HCT116 (cell line): ENCODE measurements around the gene ISCA1.

Experiments used
- CBX3 ChIP-seq: IDR thresholded peaks from 2 replicates; pipeline ENCODE4 v1.6.1; 2012; ENCODE audit warnings: low read depth
- EZH2phosphoT487 ChIP-seq: fragments of 200-600 bp; IDR thresholded peaks from 2 replicates; pipeline ENCODE4 v1.6.1; 2018; ENCODE audit warnings: antibody characterized with exemption, borderline replicate concordance
- FOSL1 ChIP-seq: IDR thresholded peaks from 2 replicates; pipeline ENCODE4 v1.6.1; 2012; ENCODE audit warnings: low read depth
- MAX ChIP-seq: IDR thresholded peaks from 2 replicates; pipeline ENCODE4 v1.6.1; 2012
- POLR2A ChIP-seq: IDR thresholded peaks from 2 replicates; pipeline ENCODE4 v1.7.0; 2011; ENCODE audit warnings: borderline replicate concordance; ENCODE audit not compliant: insufficient read depth, insufficient read length; ENCODE audit errors: extremely low read depth
- POLR2AphosphoS5 ChIP-seq: IDR thresholded peaks from 2 replicates; pipeline ENCODE4 v1.6.1; 2011; ENCODE audit warnings: mild to moderate bottlenecking, low read depth, low read length, moderate library complexity
- RAD21 ChIP-seq: IDR thresholded peaks from 2 replicates; pipeline ENCODE4 v1.6.1; 2012; ENCODE audit warnings: low read depth, mild to moderate bottlenecking
- SP1 ChIP-seq: IDR thresholded peaks from 2 replicates; pipeline ENCODE4 v1.6.1; 2012; ENCODE audit warnings: low read depth
- SRF ChIP-seq: IDR thresholded peaks from 2 replicates; pipeline ENCODE4 v1.6.1; 2012; ENCODE audit warnings: low read depth
- TCF7L2 ChIP-seq: IDR thresholded peaks from 2 replicates; pipeline ENCODE4 v1.7.0; 2011; ENCODE audit warnings: borderline replicate concordance, inconsistent platforms; ENCODE audit not compliant: insufficient read depth, insufficient read length; ENCODE audit errors: extremely low read depth
- YY1 ChIP-seq: IDR thresholded peaks from 2 replicates; pipeline ENCODE4 v1.6.1; 2011; ENCODE audit warnings: low read length, low read depth, moderate library complexity, mild to moderate bottlenecking; ENCODE audit not compliant: insufficient replicate concordance; ENCODE audit errors: extremely low read depth
- ZFX ChIP-seq: fragments of 450-650 bp; IDR thresholded peaks from 2 replicates; pipeline ENCODE4 v1.6.1; 2017
- TF ChIP-seq, protein P1 (sequence below), 3 experiments: fragments of 200-600 bp in 1 of 3; sonication (generic) in 1 of 3; IDR thresholded peaks in 2 of 3; conservative IDR thresholded peaks in 1 of 3; 2 replicates each; pipeline ENCODE4 v1.5.1; 2012 to 2017; ENCODE audit warnings: low read depth in 2 of 3, low read length in 2 of 3, antibody characterized with exemption in 1 of 3, borderline replicate concordance in 1 of 3, control low read depth in 1 of 3, mild to moderate bottlenecking in 1 of 3, mixed read lengths in 1 of 3, mixed run types in 1 of 3, moderate library complexity in 1 of 3; ENCODE audit not compliant: insufficient read depth in 1 of 3
- TF ChIP-seq, protein P2 (sequence below): IDR thresholded peaks from 2 replicates; pipeline ENCODE4 v1.6.1; 2012; ENCODE audit warnings: low read depth

DNA sequence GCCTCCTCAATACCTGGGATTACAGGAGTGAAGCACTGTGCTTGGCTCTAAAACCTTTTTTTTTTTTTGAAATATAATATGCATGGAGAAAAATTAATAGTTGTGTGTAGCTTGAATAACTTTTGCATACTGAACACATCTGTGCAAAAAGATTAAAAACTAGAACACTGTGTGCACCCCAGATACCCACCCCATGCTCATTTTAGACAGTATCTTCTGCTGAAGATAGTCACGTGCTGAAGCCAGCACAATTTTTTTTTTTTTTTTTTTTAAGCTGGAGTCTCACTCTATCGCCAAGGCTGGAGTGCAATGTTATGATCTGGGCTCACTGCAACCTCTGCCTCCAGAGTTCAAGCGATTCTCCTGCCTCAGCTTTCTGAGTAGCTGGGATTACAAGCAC, 62.7 kb downstream of the ISCA1 start:
- TF ChIP-seq, protein P1, sequence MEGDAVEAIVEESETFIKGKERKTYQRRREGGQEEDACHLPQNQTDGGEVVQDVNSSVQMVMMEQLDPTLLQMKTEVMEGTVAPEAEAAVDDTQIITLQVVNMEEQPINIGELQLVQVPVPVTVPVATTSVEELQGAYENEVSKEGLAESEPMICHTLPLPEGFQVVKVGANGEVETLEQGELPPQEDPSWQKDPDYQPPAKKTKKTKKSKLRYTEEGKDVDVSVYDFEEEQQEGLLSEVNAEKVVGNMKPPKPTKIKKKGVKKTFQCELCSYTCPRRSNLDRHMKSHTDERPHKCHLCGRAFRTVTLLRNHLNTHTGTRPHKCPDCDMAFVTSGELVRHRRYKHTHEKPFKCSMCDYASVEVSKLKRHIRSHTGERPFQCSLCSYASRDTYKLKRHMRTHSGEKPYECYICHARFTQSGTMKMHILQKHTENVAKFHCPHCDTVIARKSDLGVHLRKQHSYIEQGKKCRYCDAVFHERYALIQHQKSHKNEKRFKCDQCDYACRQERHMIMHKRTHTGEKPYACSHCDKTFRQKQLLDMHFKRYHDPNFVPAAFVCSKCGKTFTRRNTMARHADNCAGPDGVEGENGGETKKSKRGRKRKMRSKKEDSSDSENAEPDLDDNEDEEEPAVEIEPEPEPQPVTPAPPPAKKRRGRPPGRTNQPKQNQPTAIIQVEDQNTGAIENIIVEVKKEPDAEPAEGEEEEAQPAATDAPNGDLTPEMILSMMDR (IDR thresholded peaks at IDR 0.05 in 2 of 3, conservative IDR thresholded peaks at IDR 0.05 in 1 of 3; ENCODE audit: borderline replicate concordance in 1 of 3, insufficient read depth in 1 of 3, low read depth in 2 of 3, low read length in 2 of 3), result no peak
- TF ChIP-seq MAX (no peak), RAD21 (no peak), CBX3 (no peak), YY1 (no peak), POLR2AphosphoS5 (no peak), POLR2A (no peak), TCF7L2 (no peak), EZH2phosphoT487 (no peak), SP1 (no peak), ZFX (no peak), SRF (no peak), FOSL1 (no peak)
- TF ChIP-seq, protein P2, sequence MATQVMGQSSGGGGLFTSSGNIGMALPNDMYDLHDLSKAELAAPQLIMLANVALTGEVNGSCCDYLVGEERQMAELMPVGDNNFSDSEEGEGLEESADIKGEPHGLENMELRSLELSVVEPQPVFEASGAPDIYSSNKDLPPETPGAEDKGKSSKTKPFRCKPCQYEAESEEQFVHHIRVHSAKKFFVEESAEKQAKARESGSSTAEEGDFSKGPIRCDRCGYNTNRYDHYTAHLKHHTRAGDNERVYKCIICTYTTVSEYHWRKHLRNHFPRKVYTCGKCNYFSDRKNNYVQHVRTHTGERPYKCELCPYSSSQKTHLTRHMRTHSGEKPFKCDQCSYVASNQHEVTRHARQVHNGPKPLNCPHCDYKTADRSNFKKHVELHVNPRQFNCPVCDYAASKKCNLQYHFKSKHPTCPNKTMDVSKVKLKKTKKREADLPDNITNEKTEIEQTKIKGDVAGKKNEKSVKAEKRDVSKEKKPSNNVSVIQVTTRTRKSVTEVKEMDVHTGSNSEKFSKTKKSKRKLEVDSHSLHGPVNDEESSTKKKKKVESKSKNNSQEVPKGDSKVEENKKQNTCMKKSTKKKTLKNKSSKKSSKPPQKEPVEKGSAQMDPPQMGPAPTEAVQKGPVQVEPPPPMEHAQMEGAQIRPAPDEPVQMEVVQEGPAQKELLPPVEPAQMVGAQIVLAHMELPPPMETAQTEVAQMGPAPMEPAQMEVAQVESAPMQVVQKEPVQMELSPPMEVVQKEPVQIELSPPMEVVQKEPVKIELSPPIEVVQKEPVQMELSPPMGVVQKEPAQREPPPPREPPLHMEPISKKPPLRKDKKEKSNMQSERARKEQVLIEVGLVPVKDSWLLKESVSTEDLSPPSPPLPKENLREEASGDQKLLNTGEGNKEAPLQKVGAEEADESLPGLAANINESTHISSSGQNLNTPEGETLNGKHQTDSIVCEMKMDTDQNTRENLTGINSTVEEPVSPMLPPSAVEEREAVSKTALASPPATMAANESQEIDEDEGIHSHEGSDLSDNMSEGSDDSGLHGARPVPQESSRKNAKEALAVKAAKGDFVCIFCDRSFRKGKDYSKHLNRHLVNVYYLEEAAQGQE, result no peak
